GM18526 (cell line): ENCODE results near the gene ANKRD6.

Experiments
- POLR2A ChIP-seq: IDR thresholded peaks from 3 replicates; pipeline ENCODE4 v1.6.1; 2011; ENCODE audit not compliant: insufficient read length; ENCODE audit errors: extremely low read depth

Gene ANKRD6

DNA sequence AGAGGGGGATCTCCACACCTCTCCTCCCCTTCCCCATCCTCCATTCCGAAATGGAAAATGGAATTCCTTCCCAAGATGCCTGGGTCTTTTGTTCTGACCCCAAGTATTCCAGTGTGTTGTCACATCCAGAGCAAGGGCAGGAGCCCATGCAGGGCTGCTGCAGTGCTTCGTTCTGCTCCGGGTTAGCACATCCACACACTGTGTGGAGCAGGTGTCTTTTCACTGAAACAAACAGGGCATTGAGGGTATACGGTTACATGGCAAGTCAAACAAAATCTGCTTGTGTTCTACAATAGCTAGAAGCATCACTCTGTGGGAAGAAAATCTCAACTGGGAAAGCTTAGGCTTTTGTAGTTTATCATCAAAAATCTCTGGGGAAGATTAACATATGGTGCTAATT is 148.7 kb downstream of the ANKRD6 start:
- TF ChIP-seq POLR2A, result no peak

DNA sequence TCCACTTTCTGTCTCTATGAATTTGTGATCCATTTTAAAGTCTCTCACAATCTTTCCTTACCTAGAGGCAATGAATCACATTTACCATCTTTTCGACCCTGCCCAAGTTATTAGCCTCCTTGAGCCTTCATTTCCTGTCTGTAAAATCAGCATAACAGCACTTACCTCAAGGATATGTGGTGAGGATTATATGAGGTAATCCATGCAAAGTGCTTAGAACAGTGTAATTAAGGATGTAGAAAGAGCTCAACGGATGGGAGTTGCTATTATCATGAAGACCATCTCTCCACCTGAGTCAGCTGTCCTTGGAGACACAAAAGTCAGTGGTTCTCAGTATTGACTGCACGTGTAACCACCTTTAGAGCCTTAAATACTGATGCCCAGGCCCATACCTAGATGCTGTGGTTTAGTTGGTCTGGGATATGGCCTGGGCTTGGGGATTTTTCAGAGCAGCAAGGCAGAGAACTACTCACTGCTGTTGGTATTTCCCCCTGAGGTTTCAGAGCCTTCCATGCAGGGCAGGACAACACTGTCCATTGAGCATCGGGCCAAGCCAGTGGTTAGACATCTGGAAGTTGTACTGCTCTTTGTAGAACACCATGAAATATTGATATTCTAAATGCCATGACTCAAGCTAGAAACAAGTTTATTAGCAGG is 149.8 kb downstream of the ANKRD6 start:
- TF ChIP-seq POLR2A, result no peak

DNA sequence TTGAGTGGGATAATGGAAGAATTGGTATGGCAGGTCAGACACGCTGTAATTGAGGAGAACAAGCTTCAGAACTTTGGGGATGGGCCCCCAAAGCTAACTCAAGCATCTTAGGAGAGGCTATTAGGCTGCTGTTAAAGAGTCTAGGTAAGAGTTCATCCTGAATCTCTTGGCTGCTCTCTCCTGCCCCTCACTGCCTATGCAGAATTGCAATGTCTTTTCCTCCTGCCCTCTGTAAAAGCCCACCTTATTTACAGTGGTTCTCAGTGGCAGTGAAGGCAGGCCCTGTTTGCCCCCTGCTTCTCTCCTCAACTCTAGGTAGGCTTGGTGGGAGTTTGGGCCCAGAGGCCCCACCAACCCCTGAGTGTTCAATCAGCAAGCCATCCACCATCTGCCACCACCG is 150.6 kb downstream of the ANKRD6 start:
- no peak for TF ChIP-seq POLR2A

DNA sequence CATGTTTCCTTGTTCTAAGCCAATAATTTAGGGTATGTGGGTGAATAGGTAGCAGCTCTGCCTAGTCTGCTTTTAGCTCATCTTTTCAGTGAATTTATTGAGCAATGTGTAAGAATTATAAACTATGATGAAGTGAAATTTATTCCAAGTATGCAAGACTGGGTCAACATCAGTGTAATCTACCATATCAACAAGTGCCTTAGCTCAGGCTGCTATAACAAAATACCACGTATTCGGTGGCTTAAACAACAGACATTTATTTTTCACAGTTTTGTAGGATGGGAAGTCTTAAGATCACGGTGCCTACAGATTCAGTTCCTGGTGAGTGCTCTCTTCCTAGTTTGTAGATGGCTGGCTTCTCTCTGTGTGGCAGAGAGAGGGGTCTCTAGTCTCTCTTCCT is 151.6 kb downstream of the ANKRD6 start:
- no peak for TF ChIP-seq POLR2A

DNA sequence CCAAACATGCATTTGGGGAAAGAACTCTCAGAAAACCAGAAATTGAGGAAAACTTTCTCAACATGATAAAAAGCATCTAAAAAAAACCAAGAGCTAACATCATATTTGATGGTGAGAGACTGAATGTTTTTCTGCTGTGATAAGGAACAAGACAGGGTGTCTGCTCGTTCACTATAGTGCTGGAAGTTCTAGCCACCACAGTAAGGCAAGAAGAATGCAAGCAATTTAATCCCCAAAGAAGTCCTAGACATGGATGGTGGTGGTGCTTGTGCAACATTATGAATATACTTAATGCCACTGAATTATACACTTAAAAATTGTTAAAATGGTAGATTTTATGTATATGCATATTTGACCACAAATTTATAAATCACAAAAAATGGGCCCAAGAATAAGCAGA is 152.2 kb downstream of the ANKRD6 start:
- no peak for TF ChIP-seq POLR2A

DNA sequence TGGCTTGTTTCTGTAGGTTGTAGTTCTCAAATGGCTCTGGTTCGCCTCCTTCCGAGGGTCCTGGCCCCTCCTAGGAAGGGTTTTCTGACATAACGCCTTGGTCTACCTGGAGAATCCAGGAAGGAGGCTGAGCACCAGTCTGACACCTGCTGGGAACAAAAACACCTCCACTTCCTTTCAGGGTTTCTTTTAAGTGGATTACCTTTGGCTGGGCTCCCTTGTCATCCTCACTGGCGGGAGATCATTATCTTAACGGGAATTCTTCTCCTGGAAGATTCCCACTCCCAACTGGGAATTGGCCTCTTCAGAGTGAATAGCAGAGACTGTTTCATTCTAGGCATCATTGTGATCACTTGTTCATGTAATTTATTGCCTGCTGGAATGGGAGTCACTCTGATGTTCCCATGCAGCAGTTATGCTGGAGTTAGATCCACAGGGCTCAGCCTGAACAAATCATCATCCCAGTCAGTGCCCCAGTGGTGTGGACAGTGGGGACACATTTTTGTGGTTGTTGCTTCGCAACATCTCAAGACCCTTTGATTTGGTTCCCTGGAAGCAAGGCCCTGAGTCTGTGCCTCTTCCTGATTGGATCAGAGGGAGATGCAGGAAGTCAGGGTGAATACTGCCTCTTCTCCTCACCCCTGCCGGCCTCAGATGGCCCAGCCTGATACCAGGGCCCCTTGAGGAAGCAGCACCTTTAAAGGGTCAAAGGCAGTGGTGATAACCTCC is 156.5 kb downstream of the ANKRD6 start:
- no peak for TF ChIP-seq POLR2A

DNA sequence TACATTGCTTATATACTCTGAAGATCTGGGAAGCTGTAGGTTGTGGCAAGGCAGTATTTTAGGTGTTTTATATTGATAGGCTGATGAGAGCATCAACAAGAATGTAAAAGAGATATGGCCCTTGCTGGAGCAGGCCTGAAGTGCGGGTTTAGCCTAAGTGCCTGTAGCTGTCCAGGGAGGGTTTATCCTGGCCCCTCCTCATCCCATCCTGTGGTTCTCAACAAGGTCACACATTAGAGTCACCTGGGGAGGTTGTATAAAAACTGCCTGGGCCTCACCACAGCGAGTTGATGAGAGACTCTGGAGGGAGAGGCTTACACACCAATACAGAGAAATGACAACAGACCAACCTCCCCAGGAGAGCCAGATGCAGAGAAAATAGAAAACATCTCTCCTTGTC is 157.2 kb downstream of the ANKRD6 start:
- TF ChIP-seq POLR2A, result no peak

DNA sequence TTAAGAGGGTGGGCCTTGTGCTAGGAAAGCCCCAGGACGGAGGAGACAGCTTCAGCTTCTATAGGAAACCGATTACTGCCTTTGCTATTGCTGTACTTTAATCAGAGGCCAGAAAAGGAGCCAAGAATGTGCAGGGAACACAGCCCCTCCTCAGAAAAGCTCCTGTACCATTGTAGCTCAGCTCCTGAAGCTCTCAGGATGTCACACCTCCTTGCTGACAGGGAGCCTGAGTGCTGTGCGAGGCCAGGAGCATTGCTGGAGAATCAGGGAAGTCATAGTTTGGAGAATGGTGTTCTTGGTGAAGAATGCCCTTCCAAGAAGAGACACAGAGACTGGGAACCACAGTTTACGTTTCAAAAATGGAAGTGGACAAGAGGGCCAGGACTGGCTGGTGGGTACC is 158.8 kb downstream of the ANKRD6 start:
- no peak for TF ChIP-seq POLR2A

DNA sequence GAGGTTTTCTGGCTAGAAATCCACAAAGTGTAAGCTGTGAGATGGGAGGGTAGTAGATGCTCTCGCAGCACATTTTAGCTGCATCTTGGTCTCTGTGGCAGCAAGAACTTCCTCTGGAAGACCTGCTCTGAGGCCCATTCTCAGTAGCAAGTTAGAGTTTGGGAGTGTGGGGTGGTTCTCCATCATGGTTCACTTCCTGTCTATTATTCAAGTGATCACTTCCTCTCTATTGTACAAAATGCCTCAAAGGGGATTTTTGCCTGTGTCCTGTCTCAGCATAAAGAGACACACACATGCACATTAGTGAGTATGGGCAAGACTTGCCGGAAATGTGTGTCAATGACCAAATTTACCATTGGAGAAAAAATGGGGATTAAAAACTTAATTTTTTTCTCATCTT is 163.1 kb downstream of the ANKRD6 start:
- no peak for TF ChIP-seq POLR2A

DNA sequence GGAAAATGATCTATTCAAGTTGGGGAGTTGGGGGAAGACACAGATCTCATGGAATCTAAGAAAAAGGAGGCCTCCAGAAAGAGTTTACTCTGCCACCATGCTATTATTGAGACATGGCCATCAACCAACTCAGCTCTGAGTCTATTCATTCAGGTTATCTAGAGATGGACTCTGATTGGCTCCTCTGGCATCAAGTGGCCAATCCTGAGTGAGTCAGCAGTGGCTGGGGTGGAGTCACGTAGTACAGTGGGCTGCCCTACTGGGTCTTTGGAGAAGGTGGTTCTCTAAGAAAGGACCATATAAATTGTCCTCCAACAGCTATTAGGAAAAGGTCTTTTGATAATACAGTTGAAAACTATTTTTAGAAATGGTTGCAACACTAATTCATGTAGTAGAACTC is 163.5 kb downstream of the ANKRD6 start:
- TF ChIP-seq POLR2A, result no peak

DNA sequence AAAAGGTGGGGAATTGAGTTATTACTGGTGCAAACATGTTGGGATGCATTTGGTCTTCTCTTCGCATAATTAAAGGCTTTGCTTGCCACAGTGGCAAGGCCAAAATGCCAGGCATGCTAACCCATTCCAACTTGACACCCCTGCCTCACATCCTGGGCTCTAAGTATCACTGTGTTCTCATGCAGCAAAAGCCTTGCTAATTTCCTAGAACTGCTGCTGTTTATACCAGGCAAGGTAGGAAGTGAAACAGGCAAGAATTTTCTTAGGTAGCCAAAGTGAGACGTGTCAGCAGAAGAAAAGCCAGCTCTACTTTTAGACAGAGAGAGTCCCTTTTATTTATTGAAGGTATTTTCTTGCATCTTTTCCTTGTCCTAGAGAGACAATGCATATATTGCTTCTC is 164.4 kb downstream of the ANKRD6 start:
- no peak for TF ChIP-seq POLR2A

DNA sequence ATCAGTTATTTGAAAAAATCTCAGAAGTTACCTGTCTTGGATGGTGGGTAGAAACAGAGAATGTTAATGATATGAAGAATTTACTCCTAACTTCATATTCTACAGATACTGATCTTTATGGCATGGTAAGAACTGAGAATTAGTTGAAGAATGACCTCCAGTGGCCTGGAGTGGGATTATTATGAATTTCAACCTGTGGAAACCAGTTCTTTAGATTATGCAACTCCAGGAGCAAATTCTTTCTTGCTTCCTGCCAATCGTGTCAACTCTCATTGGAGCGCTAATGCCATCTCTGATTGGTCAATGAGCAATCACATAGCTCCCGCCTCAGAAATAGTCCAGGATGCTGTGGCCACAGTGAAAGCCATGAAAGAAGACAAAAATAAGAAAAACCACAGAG is 165.0 kb downstream of the ANKRD6 start:
- TF ChIP-seq POLR2A, result no peak

DNA sequence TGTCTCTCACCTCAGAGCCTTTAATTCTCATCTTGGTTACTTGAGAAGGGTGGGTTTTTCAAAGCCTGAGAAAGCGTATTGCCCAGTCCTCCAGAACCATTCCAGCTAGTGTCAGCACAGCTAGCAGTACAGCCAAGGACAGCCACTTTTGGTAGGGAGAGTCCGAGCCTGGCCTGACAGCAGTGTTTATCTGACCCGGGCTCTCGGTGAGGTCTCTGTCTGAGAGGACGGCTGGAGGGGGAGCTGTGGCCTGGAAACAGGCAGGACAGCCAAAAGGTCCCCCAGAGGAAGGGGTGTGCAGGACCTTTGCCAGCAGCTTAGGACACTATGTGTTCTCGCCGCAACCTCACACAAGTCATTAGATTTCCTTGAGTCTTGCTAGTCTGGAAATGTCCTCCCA is 166.8 kb downstream of the ANKRD6 start:
- TF ChIP-seq POLR2A, result no peak

DNA sequence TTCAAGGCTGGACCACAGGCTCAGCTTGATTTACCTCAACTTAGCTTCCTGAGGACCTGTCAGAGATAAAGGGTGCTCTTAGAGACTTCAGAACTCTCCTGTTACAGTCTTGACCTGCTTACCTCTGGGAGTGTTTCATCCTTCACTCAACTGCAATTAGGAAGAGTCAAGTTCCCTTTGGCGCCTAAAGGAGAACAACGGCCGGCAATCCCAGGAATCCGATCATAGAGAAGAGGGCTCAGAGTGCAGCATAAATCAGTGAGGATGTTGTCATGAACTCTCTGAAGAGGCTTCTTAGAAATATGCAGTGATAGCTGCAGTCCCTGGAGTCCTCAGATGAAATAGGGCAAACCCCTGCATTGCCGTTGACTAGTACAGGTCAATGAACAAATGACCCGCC is 169.2 kb downstream of the ANKRD6 start:
- no peak for TF ChIP-seq POLR2A

DNA sequence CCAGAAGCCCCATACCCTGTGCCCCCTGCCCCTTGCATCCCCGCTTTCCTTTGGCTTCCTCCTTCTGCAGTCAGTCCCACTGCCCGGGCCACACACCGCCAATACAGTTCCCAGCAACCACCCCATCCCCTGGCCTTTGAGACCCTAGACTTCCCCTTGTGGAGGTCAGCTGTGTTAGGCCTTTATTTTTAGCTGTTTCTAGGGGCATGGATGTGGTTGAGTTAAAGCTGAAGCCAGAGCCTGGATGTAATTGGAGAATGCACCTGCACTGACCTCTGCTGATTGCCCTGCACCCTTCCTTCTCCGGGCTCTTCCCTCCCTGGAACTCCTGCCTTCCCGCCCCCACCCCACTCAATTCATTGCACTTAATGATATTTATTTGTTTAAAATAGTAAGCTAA is 171.7 kb downstream of the ANKRD6 start:
- TF ChIP-seq POLR2A, result no peak

DNA sequence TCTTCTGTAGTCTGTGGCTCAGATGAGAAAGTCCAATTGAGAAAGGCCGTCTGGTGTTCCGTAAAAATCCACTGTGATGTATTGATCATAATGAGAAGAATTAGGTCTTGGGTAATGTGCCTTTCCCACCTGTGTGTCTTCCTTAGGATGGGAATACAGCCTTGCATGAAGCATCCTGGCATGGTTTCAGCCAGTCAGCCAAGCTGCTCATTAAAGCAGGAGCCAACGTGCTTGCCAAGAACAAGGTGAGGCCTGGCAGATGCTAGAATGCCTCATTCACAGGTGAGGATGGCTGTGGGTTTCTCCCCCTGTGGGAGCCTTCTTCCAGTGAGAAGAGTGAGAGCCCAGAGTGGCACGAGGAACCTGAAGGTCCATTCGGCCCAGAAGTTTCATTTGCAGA is 172.9 kb downstream of the ANKRD6 start:
- no peak for TF ChIP-seq POLR2A

DNA sequence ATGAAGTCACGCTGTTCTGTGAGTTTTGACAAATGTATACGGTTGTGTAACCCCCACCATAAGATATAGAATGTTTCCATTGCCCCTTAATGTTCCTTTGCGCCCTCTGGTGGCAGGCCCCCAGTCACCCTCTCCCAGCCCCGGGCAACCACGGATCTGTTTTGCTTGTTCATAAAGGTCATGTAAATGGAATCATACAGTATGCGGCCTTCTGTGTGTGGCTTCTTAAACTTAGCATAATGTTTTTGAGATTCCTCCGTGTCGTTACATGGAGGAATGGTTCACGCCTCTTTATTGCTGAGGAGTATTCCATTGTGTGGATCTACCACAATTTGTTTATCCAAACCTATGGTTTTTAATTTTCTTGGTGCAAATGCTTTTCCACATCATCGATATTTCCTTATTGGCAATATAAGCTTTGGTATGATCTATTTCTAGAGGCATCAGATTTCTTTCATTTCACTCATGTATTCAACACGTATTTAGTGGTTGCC is 177.2 kb downstream of the ANKRD6 start:
- TF ChIP-seq POLR2A, result no peak
